Activated naive CD8-positive, alpha-beta T cell treated with anti-CD3 and anti-CD28 coated beads, Interleukin-2, amount 50 U/mL, for 24 hours (primary cell): ENCODE data around the gene ACACB.

Source experiments
- ATAC-seq: fragments of 150-1000 bp; cut with Tn5 transposase; one replicate; pipeline ENCODE4 v1.10.0; 2021
- DNase-seq: peaks from one replicate; pipeline ENCODE4 v3.0.0; 2021
- H3K27ac Mint-ChIP-seq: one replicate; pipeline ENCODE4 v1.8.0; 2021; ENCODE audit warnings: mild to moderate bottlenecking, mixed read lengths
- H3K27me3 Mint-ChIP-seq: one replicate; pipeline ENCODE4 v1.8.0; 2021; ENCODE audit warnings: mixed read lengths
- H3K36me3 Mint-ChIP-seq: one replicate; pipeline ENCODE4 v1.8.0; 2021; ENCODE audit warnings: low read depth, mixed read lengths
- H3K4me1 Mint-ChIP-seq: one replicate; pipeline ENCODE4 v1.8.0; 2021; ENCODE audit warnings: mixed read lengths
- H3K4me3 Mint-ChIP-seq: one replicate; pipeline ENCODE4 v1.8.0; 2021; ENCODE audit warnings: mild to moderate bottlenecking, moderate library complexity, mixed read lengths
- H3K9me3 Mint-ChIP-seq: one replicate; pipeline ENCODE4 v1.8.0; 2021; ENCODE audit warnings: mixed read lengths

The ACACB gene

DNA sequence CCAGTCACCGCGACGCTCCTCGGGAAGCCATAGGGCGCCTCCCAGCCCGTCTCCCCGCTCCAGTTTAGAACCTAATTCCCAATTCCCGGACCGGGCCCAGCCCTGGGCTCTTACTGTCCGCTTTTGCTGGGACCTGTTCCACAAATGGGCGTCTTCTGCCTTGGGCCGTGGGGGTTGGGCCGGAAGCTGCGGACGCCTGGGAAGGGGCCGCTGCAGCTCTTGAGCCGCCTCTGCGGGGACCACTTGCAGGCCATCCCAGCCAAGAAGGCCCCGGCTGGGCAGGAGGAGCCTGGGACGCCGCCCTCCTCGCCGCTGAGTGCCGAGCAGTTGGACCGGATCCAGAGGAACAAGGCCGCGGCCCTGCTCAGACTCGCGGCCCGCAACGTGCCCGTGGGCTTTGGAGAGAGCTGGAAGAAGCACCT lies 18.2 kb upstream of the ACACB start:
- DNase-seq, result no peak
- Mint-ChIP-seq H3K27me3 (no peaks in the 10 kb centered on the region), H3K4me3 (peak overlapping the region; percentile 85), H3K4me1 (peaks cover 32% of the 10 kb centered on the region), H3K36me3 (peaks cover 35% of the 10 kb centered on the region), H3K9me3 (no peaks in the 10 kb centered on the region), H3K27ac (peak overlapping the region; percentile 86)
- ATAC-seq, result peak; percentile 13

DNA sequence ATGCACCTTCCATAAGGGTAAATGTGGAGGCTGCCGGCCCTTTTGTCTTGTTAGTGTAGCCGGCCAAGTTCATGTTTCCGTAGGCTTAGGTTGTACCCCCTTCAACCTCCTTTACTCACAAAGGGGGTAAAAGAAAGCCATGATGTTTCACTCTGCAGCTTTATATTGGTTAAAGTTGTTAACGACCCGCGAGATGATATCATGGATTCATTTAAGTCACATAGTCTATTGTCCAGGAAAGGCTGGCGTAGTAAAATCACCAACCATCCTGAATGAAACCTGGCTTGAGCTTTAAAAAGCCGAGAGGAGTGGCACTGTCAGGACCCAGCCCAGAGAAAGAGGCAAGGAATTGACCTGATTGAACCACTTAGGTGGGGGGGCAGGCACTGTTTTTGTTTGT lies 17.7 kb upstream of the ACACB start:
- no peak for DNase-seq
- peaks cover 37% of the 10 kb centered on the region for H3K36me3 Mint-ChIP-seq
- H3K4me1 Mint-ChIP-seq, result peaks cover 28% of the 10 kb centered on the region
- ATAC-seq, result no peak
- no peaks in the 10 kb centered on the region for H3K9me3 Mint-ChIP-seq
- H3K4me3 Mint-ChIP-seq, result peak overlapping the region; percentile 85
- peak overlapping the region; percentile 59 for H3K27ac Mint-ChIP-seq
- H3K27me3 Mint-ChIP-seq, result no peaks in the 10 kb centered on the region

DNA sequence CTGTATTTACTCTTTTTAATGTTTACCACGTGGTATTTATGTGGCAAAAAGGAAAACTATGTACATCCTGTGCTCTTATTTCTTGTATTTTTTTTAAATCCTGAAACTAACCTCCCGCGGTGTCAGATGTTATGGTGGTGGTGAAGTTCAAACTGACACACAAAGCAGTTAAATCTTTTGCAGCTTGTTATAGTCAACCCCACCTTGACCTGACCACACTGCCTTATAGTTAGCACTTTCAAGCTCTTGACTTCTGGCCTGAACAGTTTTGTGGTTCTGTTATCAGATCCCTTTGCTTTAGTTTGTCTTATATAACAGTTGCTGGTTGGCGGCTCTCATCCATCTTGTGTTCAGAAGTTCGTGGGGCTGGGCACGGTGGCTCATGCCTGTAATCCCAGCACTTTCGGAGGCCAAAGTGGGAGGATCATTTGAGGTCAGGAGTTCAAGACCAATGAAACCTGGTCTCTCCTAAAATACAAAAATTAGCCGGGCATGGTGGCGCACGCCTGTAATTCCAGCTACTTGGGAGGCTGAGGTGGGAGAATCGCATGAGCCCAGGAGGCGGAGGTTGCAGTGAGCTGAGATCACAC lies 16.9 kb upstream of the ACACB start:
- H3K27ac Mint-ChIP-seq, result peak overlapping the region; percentile 11
- no peaks in the 10 kb centered on the region for H3K27me3 Mint-ChIP-seq
- peak overlapping the region; percentile 85 for H3K4me3 Mint-ChIP-seq
- ATAC-seq (no peak), DNase-seq (no peak)
- H3K36me3 Mint-ChIP-seq, result peaks cover 41% of the 10 kb centered on the region
- H3K9me3 Mint-ChIP-seq, result no peaks in the 10 kb centered on the region
- H3K4me1 Mint-ChIP-seq, result peaks cover 25% of the 10 kb centered on the region

DNA sequence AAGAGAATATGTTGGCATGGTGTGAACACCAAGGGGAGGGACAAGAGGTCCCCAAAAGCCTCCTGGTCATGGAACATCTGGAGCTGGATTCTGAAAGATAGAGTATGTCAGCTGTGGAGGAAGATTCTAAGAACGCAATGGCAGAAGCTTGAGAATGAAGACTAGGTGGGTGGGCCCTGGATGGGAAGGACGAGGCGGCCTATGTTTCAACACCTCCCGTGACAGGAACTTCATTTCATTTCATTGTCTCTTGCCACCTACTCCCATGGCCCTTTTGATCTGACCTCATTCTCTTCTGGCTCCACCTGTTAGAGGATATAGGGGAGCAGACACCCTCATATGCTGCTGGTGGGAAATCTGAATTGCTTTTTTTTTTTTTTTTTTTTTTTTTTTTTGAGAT lies 15.6 kb upstream of the ACACB start:
- peaks cover 25% of the 10 kb centered on the region for H3K4me1 Mint-ChIP-seq
- H3K9me3 Mint-ChIP-seq, result no peaks in the 10 kb centered on the region
- H3K4me3 Mint-ChIP-seq, result no peak overlapping the region
- ATAC-seq, result no peak
- H3K36me3 Mint-ChIP-seq, result peaks cover 49% of the 10 kb centered on the region
- H3K27ac Mint-ChIP-seq, result no peak overlapping the region
- no peaks in the 10 kb centered on the region for H3K27me3 Mint-ChIP-seq
- no peak for DNase-seq

DNA sequence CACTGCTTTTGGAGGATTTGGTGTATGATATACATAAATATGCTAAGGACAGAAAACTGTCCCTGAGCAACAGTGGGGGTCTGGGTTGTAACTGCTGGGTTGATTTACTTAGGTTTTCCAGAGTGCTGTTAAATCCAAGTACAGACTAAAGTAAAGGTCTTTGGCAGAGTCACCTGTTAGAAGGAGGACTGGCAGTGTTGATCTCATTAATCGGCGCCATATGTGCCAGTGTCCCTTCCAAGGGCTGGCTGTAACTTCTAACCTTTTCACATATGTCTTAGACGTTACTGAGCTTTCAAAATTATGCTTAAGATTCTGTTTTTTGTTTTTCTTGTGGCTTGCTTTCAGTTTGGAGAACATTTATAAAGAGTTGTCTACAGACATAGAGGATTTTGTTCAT lies 13.9 kb upstream of the ACACB start:
- H3K4me3 Mint-ChIP-seq, result no peak overlapping the region

DNA sequence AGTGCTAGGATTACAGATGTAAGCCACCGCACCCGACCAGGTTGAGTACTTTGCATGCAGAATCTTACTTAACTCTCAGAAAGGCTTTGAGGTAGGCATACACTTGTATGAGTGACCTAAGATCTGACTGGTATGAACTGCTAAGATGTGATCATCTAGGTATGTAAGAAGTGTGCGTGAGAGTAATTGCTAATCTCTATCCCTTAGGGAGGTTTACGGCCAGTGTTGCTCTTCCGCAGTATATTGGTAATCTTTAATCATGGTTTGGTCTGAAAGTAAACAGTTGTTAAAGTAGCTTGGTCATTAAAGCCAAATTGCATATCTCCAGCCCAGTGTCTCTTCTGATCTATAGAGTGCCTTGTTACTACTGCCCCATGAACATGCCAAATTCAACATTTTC lies 11.2 kb upstream of the ACACB start:
- Mint-ChIP-seq H3K9me3 (no peaks in the 10 kb centered on the region), H3K27ac (no peak overlapping the region), H3K4me3 (no peak overlapping the region), H3K27me3 (no peaks in the 10 kb centered on the region), H3K4me1 (peaks cover 5% of the 10 kb centered on the region), H3K36me3 (peaks cover 54% of the 10 kb centered on the region)
- DNase-seq, result no peak
- no peak for ATAC-seq

More for the DNA sequence above, 13.9 kb upstream of the ACACB start:
- Mint-ChIP-seq H3K4me1 (peaks cover 22% of the 10 kb centered on the region), H3K27ac (no peak overlapping the region), H3K27me3 (no peaks in the 10 kb centered on the region), H3K9me3 (no peaks in the 10 kb centered on the region), H3K36me3 (peaks cover 58% of the 10 kb centered on the region)
- no peak for DNase-seq
- no peak for ATAC-seq

DNA sequence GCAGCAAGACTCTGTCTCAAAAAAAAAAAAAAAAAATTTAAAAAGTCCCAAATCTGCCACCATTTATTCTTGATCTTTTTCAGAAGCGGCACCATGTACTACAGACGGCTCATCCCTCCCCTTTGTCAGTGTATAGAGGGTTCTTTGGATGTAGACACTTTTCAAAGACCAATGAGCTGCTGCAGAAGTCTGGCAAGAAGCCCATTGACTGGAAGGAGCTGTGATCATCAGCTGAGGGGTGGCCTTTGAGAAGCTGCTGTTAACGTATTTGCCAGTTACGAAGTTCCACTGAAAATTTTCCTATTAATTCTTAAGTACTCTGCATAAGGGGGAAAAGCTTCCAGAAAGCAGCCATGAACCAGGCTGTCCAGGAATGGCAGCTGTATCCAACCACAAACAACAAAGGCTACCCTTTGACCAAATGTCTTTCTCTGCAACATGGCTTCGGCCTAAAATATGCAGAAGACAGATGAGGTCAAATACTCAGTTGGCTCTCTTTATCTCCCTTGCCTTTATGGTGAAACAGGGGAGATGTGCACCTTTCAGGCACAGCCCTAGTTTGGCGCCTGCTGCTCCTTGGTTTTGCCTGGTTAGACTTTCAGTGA lies 6.5 kb upstream of the ACACB start:
- DNase-seq (no peak), ATAC-seq (no peak)
- Mint-ChIP-seq H3K4me3 (no peak overlapping the region), H3K9me3 (no peaks in the 10 kb centered on the region), H3K36me3 (peaks cover 33% of the 10 kb centered on the region), H3K4me1 (peaks cover 14% of the 10 kb centered on the region), H3K27me3 (no peaks in the 10 kb centered on the region), H3K27ac (no peak overlapping the region)

DNA sequence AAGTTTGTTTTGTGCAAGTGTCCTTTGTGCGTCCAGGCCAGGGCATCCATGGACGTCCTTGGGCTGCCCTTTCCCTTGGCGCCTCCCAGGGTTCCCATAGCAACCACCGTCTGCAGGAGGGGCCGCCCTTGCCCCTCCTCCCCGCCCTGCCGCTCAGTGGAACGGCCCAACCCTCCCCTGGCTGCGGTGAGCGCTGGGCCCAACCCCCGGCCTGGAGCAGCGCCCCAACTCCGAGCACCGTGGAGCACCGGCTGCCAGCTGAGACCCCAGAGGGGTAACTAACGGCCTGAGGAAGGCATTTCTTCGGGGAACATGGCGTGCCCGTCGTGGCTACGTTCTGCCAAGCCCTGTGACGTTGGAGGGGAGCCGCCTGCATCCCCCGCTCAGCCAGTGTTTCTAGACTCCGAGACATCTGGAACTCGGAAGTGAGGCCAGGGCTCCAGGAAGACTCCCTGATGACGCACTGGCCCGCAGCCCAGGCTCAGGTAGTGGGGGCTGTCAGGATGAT lies 5.3 kb upstream of the ACACB start:
- Mint-ChIP-seq H3K4me1 (peaks cover 23% of the 10 kb centered on the region), H3K36me3 (peaks cover 25% of the 10 kb centered on the region), H3K9me3 (no peaks in the 10 kb centered on the region), H3K4me3 (peak overlapping the region; percentile 56), H3K27me3 (no peaks in the 10 kb centered on the region), H3K27ac (peak overlapping the region; percentile 31)
- peak; percentile 56 for DNase-seq
- peak; percentile 86 for ATAC-seq

DNA sequence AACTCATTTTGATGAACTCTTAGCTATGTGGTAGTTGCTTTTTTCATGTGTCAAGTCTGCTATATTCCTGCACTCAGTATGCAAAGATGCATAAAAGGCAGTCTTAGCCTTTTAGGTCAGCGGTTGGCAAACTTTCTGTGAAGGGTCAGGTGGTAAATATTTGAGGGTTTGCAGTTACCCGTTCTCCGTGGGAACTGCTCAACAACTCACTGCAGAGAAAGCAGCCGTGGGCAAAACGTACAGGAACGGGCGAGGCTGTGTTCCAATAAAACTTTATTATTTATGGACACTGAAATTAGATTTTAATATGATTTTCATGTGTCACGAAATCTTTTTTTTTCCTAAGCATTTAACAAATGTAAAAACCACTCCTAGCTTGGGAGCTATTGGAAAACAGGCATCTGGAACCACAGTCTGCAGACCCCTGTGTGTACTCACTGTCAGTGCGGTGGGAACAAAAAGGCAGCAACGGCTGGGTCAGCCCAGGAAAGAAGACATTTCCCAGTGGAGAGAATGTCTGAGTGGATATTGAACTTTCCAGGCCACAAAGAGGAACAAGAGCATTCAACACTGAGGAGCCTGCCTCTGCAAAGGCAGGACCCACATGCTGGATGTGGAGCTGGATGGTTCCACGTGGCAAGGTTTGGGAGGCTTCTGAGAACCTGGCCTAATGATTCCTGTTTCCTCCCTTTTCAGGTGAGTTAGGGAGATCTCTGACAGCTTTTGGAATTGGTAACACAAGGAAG lies 3.5 kb upstream of the ACACB start:
- Mint-ChIP-seq H3K27ac (no peak overlapping the region), H3K4me3 (no peak overlapping the region), H3K27me3 (no peaks in the 10 kb centered on the region), H3K36me3 (peaks cover 15% of the 10 kb centered on the region), H3K4me1 (peaks cover 23% of the 10 kb centered on the region), H3K9me3 (no peaks in the 10 kb centered on the region)
- ATAC-seq (no peak), DNase-seq (no peak)

DNA sequence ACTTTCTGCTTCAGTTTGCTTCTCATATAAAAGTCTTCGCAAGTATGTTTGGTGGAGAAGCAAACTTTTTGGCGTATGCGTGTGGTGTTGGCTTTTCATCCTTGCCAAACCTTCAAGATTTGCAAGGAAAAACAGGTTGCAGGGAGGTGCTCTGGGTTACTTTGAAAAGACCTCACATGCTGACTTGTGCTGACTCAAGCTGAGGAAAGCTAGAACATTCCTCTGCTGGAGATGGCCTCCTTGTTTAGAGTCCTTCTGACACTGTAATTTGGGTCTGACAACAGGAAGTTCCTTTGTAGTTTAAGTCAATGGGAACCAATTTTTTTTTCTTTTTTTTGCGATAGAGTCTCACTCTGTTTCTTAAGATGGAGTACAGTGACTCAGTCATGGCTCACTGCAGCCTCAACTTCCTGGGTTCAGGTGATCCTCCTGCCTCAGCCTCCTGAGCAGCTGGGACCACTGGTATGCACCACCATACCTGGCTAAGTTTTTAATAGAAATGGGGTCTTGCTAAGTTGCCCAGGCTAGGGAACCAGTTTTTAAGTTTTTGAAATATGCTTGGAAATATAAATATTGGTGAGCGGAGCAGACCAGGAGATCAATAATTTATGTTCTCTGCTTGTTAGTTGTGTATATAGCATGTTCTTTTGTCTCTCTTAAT lies 2.6 kb upstream of the ACACB start:
- Mint-ChIP-seq H3K4me3 (no peak overlapping the region), H3K9me3 (no peaks in the 10 kb centered on the region), H3K27ac (no peak overlapping the region), H3K27me3 (no peaks in the 10 kb centered on the region), H3K4me1 (peaks cover 23% of the 10 kb centered on the region), H3K36me3 (peaks cover 12% of the 10 kb centered on the region)
- ATAC-seq (no peak), DNase-seq (no peak)

DNA sequence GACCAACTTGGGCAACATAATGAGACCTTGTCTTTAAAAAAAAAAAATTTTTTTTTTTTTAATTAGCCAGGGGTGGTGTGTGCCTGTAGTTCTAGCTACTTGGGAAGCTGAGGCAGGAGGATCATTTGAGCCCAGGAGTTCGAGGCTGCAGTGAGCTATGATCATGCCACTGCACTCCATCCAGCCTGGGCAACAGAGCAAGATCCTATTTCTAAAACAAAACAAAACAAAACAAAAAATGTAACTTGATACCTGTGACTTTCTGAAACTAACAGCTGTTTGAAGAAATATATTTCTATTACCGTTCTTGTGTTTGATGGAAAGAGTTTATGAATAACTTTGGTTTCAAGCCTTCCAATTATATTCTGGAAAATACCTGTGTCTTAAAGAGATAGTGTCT lies 1.7 kb upstream of the ACACB start:
- ATAC-seq (no peak), DNase-seq (no peak)
- H3K27ac Mint-ChIP-seq, result no peak overlapping the region
- peaks cover 23% of the 10 kb centered on the region for H3K4me1 Mint-ChIP-seq
- no peak overlapping the region for H3K4me3 Mint-ChIP-seq
- peaks cover 8% of the 10 kb centered on the region for H3K36me3 Mint-ChIP-seq
- H3K9me3 Mint-ChIP-seq, result no peaks in the 10 kb centered on the region
- H3K27me3 Mint-ChIP-seq, result no peaks in the 10 kb centered on the region

DNA sequence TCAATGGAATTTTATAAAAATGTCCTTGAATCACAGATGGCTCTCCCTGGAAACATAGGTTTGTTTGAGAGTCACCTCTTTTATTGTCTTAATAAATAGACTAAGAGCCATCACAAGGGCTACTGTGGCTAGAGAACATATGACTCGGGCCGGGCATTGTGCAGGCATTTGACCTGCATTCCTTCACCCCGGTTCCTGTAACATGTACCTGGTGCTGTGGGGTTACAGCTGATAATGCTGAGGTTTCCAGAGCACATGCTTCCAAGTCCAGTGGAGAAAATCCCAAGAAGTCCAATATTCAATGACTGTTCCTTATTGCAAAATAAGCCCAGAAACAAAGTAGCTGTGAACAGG lies 1.0 kb upstream of the ACACB start:
- no peak for DNase-seq
- no peak for ATAC-seq
- Mint-ChIP-seq H3K27ac (no peak overlapping the region), H3K27me3 (no peaks in the 10 kb centered on the region), H3K4me3 (no peak overlapping the region), H3K36me3 (peaks cover 2% of the 10 kb centered on the region), H3K9me3 (no peaks in the 10 kb centered on the region), H3K4me1 (peaks cover 23% of the 10 kb centered on the region)

DNA sequence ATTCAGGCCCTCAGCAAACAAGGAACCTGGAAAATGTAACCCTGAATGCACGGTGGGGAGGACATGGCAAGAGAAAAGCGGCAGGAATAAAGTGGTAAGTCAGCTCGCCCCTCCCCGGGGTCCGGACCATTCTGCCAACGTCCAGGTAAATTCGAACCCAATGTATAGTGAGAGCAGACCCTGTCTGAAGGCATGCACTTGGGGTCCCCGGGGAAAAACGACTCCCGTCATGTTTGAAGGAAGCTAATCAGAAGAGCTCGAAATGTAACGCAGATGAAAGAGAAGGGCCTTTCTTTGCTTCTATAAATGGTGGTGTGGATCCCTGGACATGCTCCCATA lies 193 bp downstream of the ACACB start:
- no peak for ATAC-seq

DNA sequence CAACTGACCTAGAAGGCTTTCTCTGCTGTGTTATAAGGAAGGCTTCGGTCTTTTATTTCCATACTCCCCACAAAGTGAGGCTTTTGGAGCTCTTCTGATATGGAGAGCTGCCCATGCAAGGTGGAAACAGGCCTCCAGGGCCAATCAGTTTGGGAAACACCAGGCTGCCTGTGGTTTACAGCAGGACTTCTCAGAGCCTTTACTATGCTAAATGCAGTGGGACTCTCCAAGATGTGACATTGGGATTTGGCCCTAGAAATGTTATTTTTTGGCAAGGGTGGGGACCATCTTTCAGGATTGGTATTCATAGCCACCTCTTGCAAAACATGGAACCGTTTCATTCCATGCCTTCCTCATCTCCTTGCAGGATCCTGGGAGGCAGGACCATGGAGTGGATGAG lies 3.7 kb downstream of the ACACB start:
- Mint-ChIP-seq H3K4me1 (peaks cover 7% of the 10 kb centered on the region), H3K9me3 (no peaks in the 10 kb centered on the region), H3K27ac (no peak overlapping the region), H3K4me3 (no peak overlapping the region), H3K36me3 (no peaks in the 10 kb centered on the region), H3K27me3 (no peaks in the 10 kb centered on the region)
- ATAC-seq (no peak), DNase-seq (no peak)

More for the DNA sequence above, 193 bp downstream of the ACACB start:
- no peak for DNase-seq
- no peaks in the 10 kb centered on the region for H3K27me3 Mint-ChIP-seq
- no peaks in the 10 kb centered on the region for H3K36me3 Mint-ChIP-seq
- no peaks in the 10 kb centered on the region for H3K9me3 Mint-ChIP-seq
- peaks cover 14% of the 10 kb centered on the region for H3K4me1 Mint-ChIP-seq
- no peak overlapping the region for H3K4me3 Mint-ChIP-seq
- H3K27ac Mint-ChIP-seq, result no peak overlapping the region

DNA sequence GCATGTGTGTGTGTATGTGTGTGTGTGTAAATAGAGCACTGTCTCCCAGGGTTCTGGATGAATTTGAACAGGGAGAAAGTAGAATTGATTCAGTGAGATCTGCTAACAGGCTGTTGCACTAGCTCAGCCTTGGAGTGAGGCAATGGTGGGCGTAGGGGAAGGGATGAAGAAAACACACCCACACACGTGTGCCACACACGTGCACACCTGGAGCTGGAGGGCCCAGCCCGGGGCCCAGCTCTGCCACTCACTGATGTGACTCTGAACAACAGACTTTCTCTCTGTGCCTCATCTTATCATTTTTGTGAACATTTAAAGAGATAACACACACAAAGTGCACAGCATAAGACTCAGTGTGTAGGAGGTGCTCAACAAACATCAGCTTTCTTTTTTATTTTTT lies 4.2 kb downstream of the ACACB start:
- ATAC-seq (no peak), DNase-seq (no peak)
- Mint-ChIP-seq H3K27ac (no peak overlapping the region), H3K36me3 (no peaks in the 10 kb centered on the region), H3K4me1 (peaks cover 3% of the 10 kb centered on the region), H3K27me3 (no peaks in the 10 kb centered on the region), H3K9me3 (no peaks in the 10 kb centered on the region), H3K4me3 (no peak overlapping the region)
